Thyroid gland (tissue), 4 donors: Measurements from ENCODE around the gene MYLK. TPM values are rescaled to one million over a fixed set of nuclear protein-coding genes. Genes with fewer than 3 reads are reported as not detected.

ENCODE experiments used
- DNase-seq, 2 donors: peaks; one replicate each; pipeline ENCODE4 v3.0.0-alpha.2; 2019
- H3K27ac ChIP-seq, 3 donors: fragments of 200-600 bp; sonication (generic); 1 replicate in 2 of 3; 2 replicates in 1 of 3; pipeline ENCODE4 v1.5.1; 2016 to 2019; ENCODE audit warnings: mild to moderate bottlenecking in 1 of 3, moderate library complexity in 1 of 3
- H3K27me3 ChIP-seq: fragments of 200-600 bp; sonication (generic); one replicate; pipeline ENCODE4 v1.5.1; 2019
- H3K36me3 ChIP-seq, 2 donors: fragments of 200-600 bp; sonication (generic); one replicate each; pipeline ENCODE4 v1.5.1; 2016 to 2019
- H3K4me1 ChIP-seq, 2 donors: fragments of 200-600 bp; sonication (generic); one replicate each; pipeline ENCODE4 v1.5.1; 2017 to 2019
- H3K4me3 ChIP-seq, 3 donors: fragments of 200-600 bp; sonication (generic); replicated peaks in 1 of 3; 1 replicate in 2 of 3; 2 replicates in 1 of 3; pipeline ENCODE4 v1.5.1; 2016; ENCODE audit warnings: mild to moderate bottlenecking in 1 of 3
- H3K9me3 ChIP-seq: fragments of 200-600 bp; sonication (generic); one replicate; pipeline ENCODE4 v1.5.1; 2017
- POLR2A ChIP-seq, 2 donors: fragments of 450-650 bp; IDR thresholded peaks; one replicate each; pipeline ENCODE4 v1.6.1; 2017; ENCODE audit warnings: antibody characterized with exemption in 2 of 2, mild to moderate bottlenecking in 2 of 2, moderate library complexity in 1 of 2
- WGBS, 2 donors: methylation state at CpG; one replicate each; pipeline ENCODE4 v1.1.5; 2017; 5-methylcytosine and 5-hydroxymethylcytosine counted together
- intact Hi-C: fragments of 100-400 bp; cut with DNase I; formaldehyde crosslinking; loops from one replicate; pipeline ENCODE4 v1.15.1; 2023
- total RNA-seq, 4 donors: library from RNA; depleted of rRNA; stranded (reverse); fragments of >200 nt; gene quantifications; one replicate each; pipeline ENCODE4 v1.2.3, GENCODE V29; 2016
- TF ChIP-seq, protein P1 (sequence below), 6 experiments: fragments of 200-600 bp in 3 of 6; fragments of 450-650 bp in 3 of 6; sonication (generic) in 3 of 6; IDR thresholded peaks; one replicate each; pipeline ENCODE4 v1.5.1; 2016 to 2019; ENCODE audit warnings: antibody characterized with exemption in 6 of 6, mild to moderate bottlenecking in 2 of 6, inconsistent platforms in 1 of 6, moderate library complexity in 1 of 6

Gene MYLK
- total RNA-seq, 4 donors from 2014 or later, result 28.9 to 51.2 (median 37.4) TPM

GRCh38 chr3:123871946-123872345, 12.2 kb downstream of the MYLK start:
- no peaks in the 10 kb centered on the region for H3K36me3 ChIP-seq
- H3K4me1 ChIP-seq, result no peaks in the 10 kb centered on the region
- H3K27me3 ChIP-seq, result no peaks in the 10 kb centered on the region
- no peaks in the 10 kb centered on the region for H3K9me3 ChIP-seq
- no peak overlapping the region for H3K4me3 ChIP-seq
- DNase-seq, result no peak
- H3K27ac ChIP-seq, result no peak overlapping the region
- WGBS, 2 donors, result 86 to 91% methylated on average over 1 of the region's 1 CpG
- intact Hi-C loops, result no loop called here
- no peak for TF ChIP-seq POLR2A (IDR thresholded peaks at IDR 0.05)
- TF ChIP-seq, protein P1, sequence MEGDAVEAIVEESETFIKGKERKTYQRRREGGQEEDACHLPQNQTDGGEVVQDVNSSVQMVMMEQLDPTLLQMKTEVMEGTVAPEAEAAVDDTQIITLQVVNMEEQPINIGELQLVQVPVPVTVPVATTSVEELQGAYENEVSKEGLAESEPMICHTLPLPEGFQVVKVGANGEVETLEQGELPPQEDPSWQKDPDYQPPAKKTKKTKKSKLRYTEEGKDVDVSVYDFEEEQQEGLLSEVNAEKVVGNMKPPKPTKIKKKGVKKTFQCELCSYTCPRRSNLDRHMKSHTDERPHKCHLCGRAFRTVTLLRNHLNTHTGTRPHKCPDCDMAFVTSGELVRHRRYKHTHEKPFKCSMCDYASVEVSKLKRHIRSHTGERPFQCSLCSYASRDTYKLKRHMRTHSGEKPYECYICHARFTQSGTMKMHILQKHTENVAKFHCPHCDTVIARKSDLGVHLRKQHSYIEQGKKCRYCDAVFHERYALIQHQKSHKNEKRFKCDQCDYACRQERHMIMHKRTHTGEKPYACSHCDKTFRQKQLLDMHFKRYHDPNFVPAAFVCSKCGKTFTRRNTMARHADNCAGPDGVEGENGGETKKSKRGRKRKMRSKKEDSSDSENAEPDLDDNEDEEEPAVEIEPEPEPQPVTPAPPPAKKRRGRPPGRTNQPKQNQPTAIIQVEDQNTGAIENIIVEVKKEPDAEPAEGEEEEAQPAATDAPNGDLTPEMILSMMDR (IDR thresholded peaks at IDR 0.05), result no peak

GRCh38 chr3:123870033-123870432, 14.1 kb downstream of the MYLK start:
- WGBS, 2 donors, result 90 to 91% methylated on average over 1 of the region's 1 CpG
- intact Hi-C loops, result no loop called here
- Histone ChIP-seq H3K9me3 (no peaks in the 10 kb centered on the region), H3K36me3 (no peaks in the 10 kb centered on the region), H3K4me1 (no peaks in the 10 kb centered on the region), H3K27me3 (no peaks in the 10 kb centered on the region), H3K27ac (no peak overlapping the region), H3K4me3 (no peak overlapping the region)
- no peak for DNase-seq
- TF ChIP-seq, protein P1 (IDR thresholded peaks at IDR 0.05), result no peak
- no peak for TF ChIP-seq POLR2A (IDR thresholded peaks at IDR 0.05)

DNA sequence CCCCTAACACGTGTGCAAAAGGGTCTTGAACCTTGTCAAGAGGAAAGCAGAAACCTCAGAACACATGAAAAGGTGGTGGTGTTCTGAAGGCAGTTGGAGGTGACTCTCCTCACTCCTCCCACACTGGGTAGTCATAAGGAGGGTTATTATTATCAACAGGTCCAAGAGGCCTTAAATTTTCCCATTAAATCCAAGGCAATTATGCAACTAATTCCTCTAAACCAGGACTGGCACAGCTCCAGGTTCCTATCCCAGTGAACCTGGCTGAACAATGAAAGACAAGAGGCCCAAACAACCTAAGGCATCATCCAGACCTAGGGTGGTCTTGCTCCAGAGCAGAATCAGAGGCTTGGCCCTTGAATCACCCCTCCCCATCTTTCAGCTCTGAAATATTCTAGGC, 15.0 kb downstream of the MYLK start:
- DNase-seq, result no peak
- TF ChIP-seq POLR2A (IDR thresholded peaks at IDR 0.05), result no peak
- TF ChIP-seq, protein P1 (IDR thresholded peaks at IDR 0.05), result no peak
- H3K27me3 ChIP-seq, result no peaks in the 10 kb centered on the region
- no peak overlapping the region for H3K4me3 ChIP-seq
- 53 to 57% methylated on average over 1 of the region's 1 CpG for WGBS, 2 donors
- no peaks in the 10 kb centered on the region for H3K36me3 ChIP-seq
- H3K9me3 ChIP-seq, result no peaks in the 10 kb centered on the region
- H3K27ac ChIP-seq, result no peak overlapping the region
- intact Hi-C loops, result no loop called here
- no peaks in the 10 kb centered on the region for H3K4me1 ChIP-seq

DNA sequence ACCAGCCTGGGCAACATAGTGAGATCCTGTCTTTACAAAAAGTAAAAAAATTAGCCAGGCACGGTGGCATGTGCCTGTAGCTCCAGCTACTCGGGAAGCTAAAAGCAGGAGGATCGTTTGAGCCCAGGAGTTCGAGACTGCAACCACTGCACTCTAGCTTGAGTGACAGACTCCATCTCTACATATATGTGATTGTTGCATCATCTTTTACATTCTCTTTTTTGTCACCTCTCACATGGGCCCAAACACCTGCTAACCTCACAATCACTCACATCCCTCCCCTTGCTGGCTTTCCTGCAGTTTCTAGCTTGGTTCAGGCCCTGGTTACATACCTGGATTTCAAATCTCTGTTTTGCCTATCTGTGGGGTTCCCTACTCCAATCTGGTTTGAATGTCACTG, 19.4 kb downstream of the MYLK start:
- WGBS, 2 donors, result 88 to 90% methylated on average over 4 of the region's 4 CpGs
- no peak for DNase-seq
- Histone ChIP-seq H3K4me3 (no peak overlapping the region), H3K36me3 (no peaks in the 10 kb centered on the region), H3K9me3 (no peaks in the 10 kb centered on the region), H3K27ac (no peak overlapping the region), H3K27me3 (no peaks in the 10 kb centered on the region), H3K4me1 (no peaks in the 10 kb centered on the region)
- TF ChIP-seq, protein P1 (IDR thresholded peaks at IDR 0.05), result no peak
- no peak for TF ChIP-seq POLR2A (IDR thresholded peaks at IDR 0.05)
- intact Hi-C loops, result no loop called here

DNA sequence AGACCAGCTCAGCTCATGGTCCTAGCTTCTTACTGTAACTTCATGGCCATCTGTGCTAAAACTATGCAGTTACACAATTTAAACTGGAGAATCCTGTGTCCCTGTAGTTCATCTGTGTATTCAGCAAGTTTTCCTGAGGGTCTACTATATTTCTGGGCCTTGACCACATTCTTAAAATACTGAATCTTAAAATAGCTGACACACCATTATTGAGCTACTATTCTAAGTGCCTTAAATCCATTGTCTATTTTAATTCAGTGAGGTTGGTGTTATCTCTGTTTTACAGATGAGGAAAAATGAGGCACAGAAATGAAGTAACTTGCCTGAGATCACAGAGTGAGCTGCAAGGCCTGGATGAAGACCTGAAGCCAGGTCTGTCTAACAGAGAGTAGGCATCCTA, 22.0 kb downstream of the MYLK start:
- Histone ChIP-seq H3K27ac (no peak overlapping the region), H3K4me3 (no peak overlapping the region), H3K4me1 (no peaks in the 10 kb centered on the region), H3K27me3 (no peaks in the 10 kb centered on the region), H3K9me3 (no peaks in the 10 kb centered on the region), H3K36me3 (no peaks in the 10 kb centered on the region)
- DNase-seq, result no peak
- intact Hi-C loops, result no loop called here
- TF ChIP-seq, protein P1 (IDR thresholded peaks at IDR 0.05), result no peak
- no peak for TF ChIP-seq POLR2A (IDR thresholded peaks at IDR 0.05)
